Measurements from ENCODE around the gene MLEC.

The MLEC gene

GRCh38 chr12:120693848-120694247, 6.9 kb downstream of the MLEC start:
- no peak for DNase-seq (ENCODE audit: low read depth)

GRCh38 chr12:120696626-120697025, 9.7 kb downstream of the MLEC start:
- DNase-seq (ENCODE audit: low read depth), result no peak

GRCh38 chr12:120697344-120697743, 10.4 kb downstream of the MLEC start:
- DNase-seq (ENCODE audit: low read depth), result no peak

- no peak for DNase-seq (ENCODE audit: low read depth)
These were observed 11.7 kb downstream of the MLEC start for GRCh38 chr12:120698665-120699064.

GRCh38 chr12:120699553-120699952, 12.6 kb downstream of the MLEC start:
- DNase-seq (ENCODE audit: low read depth), result no peak

- no peak for DNase-seq (ENCODE audit: low read depth)
These were observed 13.9 kb downstream of the MLEC start for GRCh38 chr12:120700886-120701285.

- DNase-seq (ENCODE audit: low read depth), result no peak
These were observed 15.7 kb downstream of the MLEC start for GRCh38 chr12:120702637-120703036.

GRCh38 chr12:120703311-120703942, 16.5 kb downstream of the MLEC start:
- DNase-seq (ENCODE audit: low read depth), result no peak

GRCh38 chr12:120705618-120706017, 18.7 kb downstream of the MLEC start:
- no peak for DNase-seq (ENCODE audit: low read depth)

GRCh38 chr12:120706029-120706428, 19.1 kb downstream of the MLEC start:
- DNase-seq (ENCODE audit: low read depth), result no peak

- no peak for DNase-seq (ENCODE audit: low read depth)
These were observed 21.7 kb downstream of the MLEC start for GRCh38 chr12:120708651-120709050.

GRCh38 chr12:120710031-120710804, 23.3 kb downstream of the MLEC start, which contains the start of gene UNC119B:
TSS of gene UNC119B (plus strand) at chr12:120710458. CDS start at chr12:120710475, 17 bp downstream.
- peak; percentile 75 for DNase-seq (ENCODE audit: low read depth)

GRCh38 chr12:120710805-120711296, 23.9 kb downstream of the MLEC start:
- no peak for DNase-seq (ENCODE audit: low read depth)

GRCh38 chr12:120711411-120711810, 24.5 kb downstream of the MLEC start:
- DNase-seq (ENCODE audit: low read depth), result no peak

GRCh38 chr12:120712610-120713009, 25.7 kb downstream of the MLEC start:
- no peak for DNase-seq (ENCODE audit: low read depth)

GRCh38 chr12:120713861-120714482, 27.0 kb downstream of the MLEC start:
- peak; percentile 73 for DNase-seq (ENCODE audit: low read depth)

GRCh38 chr12:120718055-120718454, 31.1 kb downstream of the MLEC start:
- no peak for DNase-seq (ENCODE audit: low read depth)

GRCh38 chr12:120719072-120719471, 32.1 kb downstream of the MLEC start:
- no peak for DNase-seq (ENCODE audit: low read depth)

- no peak for DNase-seq (ENCODE audit: low read depth)
These were observed 32.7 kb downstream of the MLEC start for GRCh38 chr12:120719496-120720233.

GRCh38 chr12:120720234-120720986, 33.5 kb downstream of the MLEC start:
- no peak for DNase-seq (ENCODE audit: low read depth)

- DNase-seq (ENCODE audit: low read depth), result no peak
These were observed 34.2 kb downstream of the MLEC start for GRCh38 chr12:120720987-120721801.
